IPS-18a (cell line): ENCODE measurements around the gene FSTL4.

Source experiments
- H3K27ac ChIP-seq: one replicate; pipeline ENCODE4 v1.5.1; 2013; ENCODE audit warnings: low read length
- H3K27me3 ChIP-seq: one replicate; pipeline ENCODE4 v1.6.1; 2013; ENCODE audit warnings: mild to moderate bottlenecking, low read length; ENCODE audit not compliant: control insufficient read depth, insufficient read depth
- H3K36me3 ChIP-seq: one replicate; pipeline ENCODE4 v1.6.1; 2013; ENCODE audit warnings: low read depth, low read length; ENCODE audit not compliant: control insufficient read depth
- H3K4me1 ChIP-seq: one replicate; pipeline ENCODE4 v1.6.1; 2013; ENCODE audit warnings: low read depth, low read length; ENCODE audit not compliant: control insufficient read depth
- H3K4me3 ChIP-seq: one replicate; pipeline ENCODE4 v1.5.1; 2013; ENCODE audit warnings: low read length
- H3K9ac ChIP-seq: one replicate; pipeline ENCODE4 v1.6.1; 2013; ENCODE audit warnings: mild to moderate bottlenecking, low read length, moderate library complexity
- H3K9me3 ChIP-seq: one replicate; pipeline ENCODE4 v1.6.1; 2013; ENCODE audit warnings: low read depth, low read length; ENCODE audit not compliant: control insufficient read depth

Gene FSTL4

DNA sequence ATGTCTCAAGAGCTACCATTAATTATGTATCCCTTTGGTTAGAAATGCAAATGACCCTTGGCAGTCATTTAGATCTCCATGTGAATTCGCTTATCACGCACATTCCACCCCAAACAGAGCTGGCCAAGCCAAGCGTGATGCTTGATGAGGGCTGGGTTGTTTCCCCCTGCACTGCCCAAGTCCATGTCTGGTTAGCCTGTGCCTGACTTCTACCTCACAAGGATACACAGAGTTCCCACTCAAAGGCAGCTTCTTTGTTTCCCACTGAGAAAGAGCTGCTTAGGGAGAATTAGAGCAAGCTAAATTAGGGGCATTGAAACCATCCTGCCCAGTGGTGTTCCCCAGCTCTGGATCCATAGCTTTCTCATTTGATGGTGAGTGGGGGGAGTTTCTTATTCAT lies 87.2 kb downstream of the FSTL4 start:
- H3K9ac ChIP-seq, result no peak overlapping the region
- no peaks in the 10 kb centered on the region for H3K27me3 ChIP-seq
- no peak overlapping the region for H3K4me3 ChIP-seq
- H3K36me3 ChIP-seq, result no peaks in the 10 kb centered on the region
- no peak overlapping the region for H3K27ac ChIP-seq
- no peaks in the 10 kb centered on the region for H3K9me3 ChIP-seq
- H3K4me1 ChIP-seq, result peaks cover 11% of the 10 kb centered on the region

DNA sequence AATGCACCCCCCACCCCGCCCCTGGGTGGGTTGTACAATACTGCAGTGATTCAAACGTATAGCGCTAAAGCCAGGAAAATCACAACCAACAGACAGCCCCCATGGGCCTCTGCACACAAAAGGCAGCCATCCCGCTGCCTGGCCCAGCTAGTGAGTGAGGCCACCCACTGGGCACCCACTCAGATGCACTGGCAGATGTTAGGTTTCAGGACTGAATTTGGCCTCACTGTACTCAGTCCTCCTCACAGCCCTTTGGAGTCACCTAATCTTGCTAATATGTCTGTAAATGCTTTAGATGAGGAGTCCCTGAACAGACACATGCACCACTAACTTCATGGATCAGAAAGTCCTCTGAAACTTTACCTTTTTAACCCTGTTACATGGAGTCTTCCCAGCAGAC lies 87.7 kb downstream of the FSTL4 start:
- Histone ChIP-seq H3K36me3 (no peaks in the 10 kb centered on the region), H3K4me3 (no peak overlapping the region), H3K4me1 (peaks cover 11% of the 10 kb centered on the region), H3K9me3 (no peaks in the 10 kb centered on the region), H3K27ac (no peak overlapping the region), H3K9ac (no peak overlapping the region), H3K27me3 (no peaks in the 10 kb centered on the region)

DNA sequence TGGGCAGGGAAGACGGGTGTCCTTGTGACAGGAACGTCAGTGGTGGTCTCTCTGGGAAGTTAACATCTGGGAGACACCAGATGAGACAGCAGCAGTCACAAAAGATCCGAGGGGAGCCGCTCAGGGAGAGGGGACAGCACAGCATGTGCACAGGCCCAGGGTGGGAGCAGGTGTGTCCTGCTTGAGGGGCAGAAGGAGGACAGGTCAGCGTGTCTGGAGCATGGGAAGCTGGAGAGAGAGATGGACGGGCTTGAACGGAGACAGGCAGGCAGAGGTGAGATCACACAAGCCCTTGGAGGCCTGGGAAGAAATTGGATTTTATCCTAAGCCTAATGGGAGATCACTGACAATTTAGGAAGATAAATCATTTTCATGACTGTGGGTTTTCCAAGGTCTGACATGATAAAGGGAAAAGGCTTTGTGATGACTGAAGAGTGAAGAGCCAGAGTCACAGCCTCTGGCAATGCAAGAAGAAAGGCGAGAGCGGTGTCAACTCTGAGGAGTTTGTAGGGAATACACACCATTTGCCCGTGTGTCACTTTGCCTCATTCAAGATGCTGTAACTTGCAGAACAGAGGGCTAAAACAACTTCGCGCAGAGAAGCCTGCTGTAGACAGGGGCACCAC lies 88.3 kb downstream of the FSTL4 start:
- Histone ChIP-seq H3K36me3 (no peaks in the 10 kb centered on the region), H3K27ac (no peak overlapping the region), H3K27me3 (no peaks in the 10 kb centered on the region), H3K9ac (no peak overlapping the region), H3K4me1 (peaks cover 11% of the 10 kb centered on the region), H3K9me3 (no peaks in the 10 kb centered on the region), H3K4me3 (no peak overlapping the region)

DNA sequence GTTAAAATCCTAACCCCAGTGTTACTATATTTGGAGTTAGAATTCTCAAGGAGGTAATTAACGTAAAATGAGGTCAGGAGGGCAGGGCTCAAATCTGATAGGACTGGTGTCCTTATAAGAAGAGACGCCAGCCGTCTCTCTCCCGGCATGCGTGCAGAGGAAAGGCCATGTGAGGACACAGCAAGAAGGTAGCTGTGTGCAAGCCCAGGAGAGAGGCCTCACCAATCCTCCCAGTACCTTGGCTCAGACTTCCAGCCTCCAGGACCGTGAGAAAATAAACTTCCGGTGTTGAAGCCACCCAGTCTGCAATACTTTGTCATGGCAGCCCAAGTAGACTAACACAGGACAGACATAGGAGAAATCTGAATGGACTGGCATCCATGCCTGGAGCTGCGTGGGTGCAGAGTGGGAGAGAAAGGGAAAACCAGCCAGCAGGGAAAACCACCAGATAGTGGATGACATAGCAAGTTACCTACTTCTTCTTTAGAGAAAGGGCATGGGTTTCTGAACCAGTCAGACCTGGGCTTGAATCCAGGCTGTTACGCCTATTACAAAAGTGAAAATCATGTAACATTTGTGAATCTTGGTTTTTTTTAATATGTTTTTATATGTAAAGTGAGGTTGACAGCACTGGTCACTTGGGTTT lies 89.2 kb downstream of the FSTL4 start:
- Histone ChIP-seq H3K9me3 (no peaks in the 10 kb centered on the region), H3K36me3 (no peaks in the 10 kb centered on the region), H3K9ac (no peak overlapping the region), H3K4me1 (peaks cover 11% of the 10 kb centered on the region), H3K4me3 (no peak overlapping the region), H3K27me3 (no peaks in the 10 kb centered on the region), H3K27ac (no peak overlapping the region)

DNA sequence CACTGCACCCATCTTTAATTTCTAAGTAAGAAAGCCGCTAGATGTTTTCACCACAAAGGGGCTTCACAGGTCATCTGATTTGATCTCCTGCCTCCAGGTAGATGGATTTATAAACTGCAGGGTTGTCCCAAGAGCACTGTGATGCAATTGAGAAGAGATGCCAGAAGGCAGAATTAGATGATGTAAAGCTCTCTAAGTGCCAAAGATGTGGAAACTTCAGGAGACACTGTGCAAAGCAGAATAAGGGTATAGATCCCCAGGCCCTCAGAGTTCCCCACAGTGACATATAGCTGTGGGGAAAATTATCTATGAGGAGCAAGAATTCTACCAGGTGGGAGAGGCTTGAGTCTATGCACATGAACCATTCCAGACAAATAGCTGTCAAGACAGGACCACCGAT lies 90.5 kb downstream of the FSTL4 start:
- H3K9ac ChIP-seq, result no peak overlapping the region
- H3K4me1 ChIP-seq, result peaks cover 11% of the 10 kb centered on the region
- H3K27ac ChIP-seq, result no peak overlapping the region
- H3K27me3 ChIP-seq, result no peaks in the 10 kb centered on the region
- H3K36me3 ChIP-seq, result no peaks in the 10 kb centered on the region
- no peak overlapping the region for H3K4me3 ChIP-seq
- no peaks in the 10 kb centered on the region for H3K9me3 ChIP-seq

DNA sequence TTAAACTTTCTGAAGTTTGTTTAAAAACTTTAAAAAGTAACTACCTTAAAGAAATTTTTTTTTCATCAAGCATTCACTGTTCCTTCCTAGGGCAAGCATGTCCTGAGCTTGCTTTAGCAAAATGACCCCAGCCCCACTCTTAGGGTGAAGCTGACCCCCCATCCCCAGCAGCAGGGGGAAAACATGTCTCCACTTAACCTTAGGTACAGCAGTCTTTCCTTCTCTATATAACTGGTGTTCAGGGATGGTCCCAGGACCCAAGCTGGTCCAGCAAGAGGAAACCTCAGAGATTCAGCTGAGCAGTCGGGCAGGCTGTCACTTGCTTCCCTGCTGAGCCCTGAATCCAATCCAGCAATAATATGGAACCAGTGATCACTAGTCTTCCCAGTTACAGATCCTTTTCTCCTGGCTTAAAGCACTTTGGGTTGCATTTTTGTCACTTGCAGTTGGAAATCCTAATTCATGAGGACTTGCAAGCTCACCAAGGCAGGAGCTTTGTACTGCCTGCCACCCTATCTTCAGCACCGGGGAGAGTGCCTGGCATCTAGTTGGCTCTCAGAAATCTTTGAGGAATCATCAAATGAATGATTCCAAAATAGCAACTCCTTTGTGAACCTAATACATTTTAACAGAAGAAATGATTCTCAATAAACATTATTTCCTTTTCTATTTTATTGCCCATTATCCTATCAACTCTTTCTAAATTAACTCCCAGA lies 91.2 kb downstream of the FSTL4 start:
- Histone ChIP-seq H3K9ac (no peak overlapping the region), H3K9me3 (no peaks in the 10 kb centered on the region), H3K4me1 (peaks cover 11% of the 10 kb centered on the region), H3K4me3 (no peak overlapping the region), H3K36me3 (no peaks in the 10 kb centered on the region), H3K27me3 (no peaks in the 10 kb centered on the region), H3K27ac (no peak overlapping the region)

DNA sequence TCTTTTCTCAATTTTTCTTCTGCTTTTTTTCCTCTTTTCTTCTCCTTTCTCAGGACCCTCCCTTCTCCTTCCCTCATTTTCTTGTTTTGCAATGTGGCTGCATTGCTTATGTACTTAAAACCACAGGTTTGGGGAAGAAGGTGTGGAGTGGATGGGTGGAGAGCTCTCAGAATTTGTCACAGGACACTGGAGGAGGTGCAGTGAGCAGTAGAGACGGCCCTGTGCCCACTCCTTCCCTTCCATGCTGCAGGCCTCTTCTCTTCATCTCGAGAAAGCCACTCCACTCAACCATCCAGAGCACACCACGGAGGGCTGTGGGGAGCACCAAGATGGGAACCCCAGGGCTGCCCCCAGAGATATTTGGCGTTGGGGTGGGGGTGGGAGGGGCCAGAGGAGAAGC lies 92.3 kb downstream of the FSTL4 start:
- Histone ChIP-seq H3K9ac (no peak overlapping the region), H3K9me3 (no peaks in the 10 kb centered on the region), H3K27ac (no peak overlapping the region), H3K4me3 (no peak overlapping the region), H3K27me3 (no peaks in the 10 kb centered on the region), H3K4me1 (peaks cover 7% of the 10 kb centered on the region), H3K36me3 (no peaks in the 10 kb centered on the region)

DNA sequence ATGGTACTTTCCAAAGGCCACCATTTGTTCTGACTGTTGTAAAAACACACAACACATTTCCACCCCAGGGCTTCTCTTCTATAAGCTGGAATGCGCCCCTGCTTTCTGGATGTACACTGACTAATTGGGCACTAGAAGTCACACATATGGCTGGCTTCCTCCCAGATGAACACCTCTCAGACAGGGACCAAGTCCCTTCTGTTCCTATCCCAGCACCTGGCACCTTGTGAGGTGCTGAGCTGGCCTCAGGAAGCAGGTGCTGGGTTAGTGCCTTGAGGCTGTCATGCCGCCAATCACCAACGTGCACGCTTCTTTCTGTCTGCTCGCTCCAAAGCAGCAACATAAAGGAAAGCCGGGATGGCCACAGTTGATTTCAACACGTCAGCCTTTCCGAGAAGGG lies 93.2 kb downstream of the FSTL4 start:
- no peak overlapping the region for H3K9ac ChIP-seq
- H3K27me3 ChIP-seq, result no peaks in the 10 kb centered on the region
- no peak overlapping the region for H3K27ac ChIP-seq

DNA sequence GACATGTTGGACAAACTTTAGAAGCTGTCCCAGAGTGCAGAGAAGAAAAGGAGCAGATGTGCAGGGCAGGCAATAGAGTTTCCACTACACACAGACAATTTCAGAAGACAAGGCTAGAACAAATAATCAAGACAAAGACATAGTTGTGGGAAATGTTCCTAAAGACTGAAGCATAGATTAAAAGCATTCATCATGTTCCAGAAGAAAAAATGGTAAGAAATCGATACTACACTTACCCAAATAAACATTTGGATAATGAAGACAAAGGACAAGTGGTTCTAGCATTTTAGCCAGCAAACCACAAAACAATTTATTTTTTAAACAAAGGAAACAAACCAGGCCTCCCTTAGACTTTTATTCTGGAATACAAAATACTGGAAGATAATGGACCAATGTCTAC lies 97.9 kb downstream of the FSTL4 start:
- H3K27me3 ChIP-seq, result no peaks in the 10 kb centered on the region
- no peak overlapping the region for H3K4me3 ChIP-seq
- no peaks in the 10 kb centered on the region for H3K36me3 ChIP-seq
- no peak overlapping the region for H3K27ac ChIP-seq
- H3K9ac ChIP-seq, result no peak overlapping the region
- no peaks in the 10 kb centered on the region for H3K9me3 ChIP-seq
- no peaks in the 10 kb centered on the region for H3K4me1 ChIP-seq

More for the DNA sequence above, 93.2 kb downstream of the FSTL4 start:
- no peaks in the 10 kb centered on the region for H3K36me3 ChIP-seq
- no peaks in the 10 kb centered on the region for H3K4me1 ChIP-seq
- no peaks in the 10 kb centered on the region for H3K9me3 ChIP-seq
- H3K4me3 ChIP-seq, result no peak overlapping the region

DNA sequence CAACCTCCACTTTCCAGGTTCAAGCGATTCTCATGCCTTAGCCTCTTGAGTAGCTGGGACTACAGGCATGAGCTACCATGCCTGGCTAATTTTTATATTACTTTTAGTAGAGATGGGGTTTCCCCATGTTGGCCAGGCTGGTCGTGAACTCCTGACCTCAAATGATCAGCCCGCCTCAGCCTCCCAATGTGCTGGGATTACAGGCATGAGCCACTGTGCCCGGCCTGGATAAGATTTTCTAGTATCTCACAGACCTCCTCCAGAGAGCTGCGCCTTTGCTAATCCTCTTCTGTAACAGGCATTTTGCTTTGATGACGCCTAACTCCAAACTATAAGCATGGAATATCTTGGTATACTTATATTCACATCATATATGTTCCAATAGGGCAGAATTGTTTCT lies 99.4 kb downstream of the FSTL4 start:
- Histone ChIP-seq H3K9ac (no peak overlapping the region), H3K27me3 (no peaks in the 10 kb centered on the region), H3K36me3 (no peaks in the 10 kb centered on the region), H3K9me3 (no peaks in the 10 kb centered on the region), H3K4me3 (no peak overlapping the region), H3K4me1 (no peaks in the 10 kb centered on the region), H3K27ac (no peak overlapping the region)

DNA sequence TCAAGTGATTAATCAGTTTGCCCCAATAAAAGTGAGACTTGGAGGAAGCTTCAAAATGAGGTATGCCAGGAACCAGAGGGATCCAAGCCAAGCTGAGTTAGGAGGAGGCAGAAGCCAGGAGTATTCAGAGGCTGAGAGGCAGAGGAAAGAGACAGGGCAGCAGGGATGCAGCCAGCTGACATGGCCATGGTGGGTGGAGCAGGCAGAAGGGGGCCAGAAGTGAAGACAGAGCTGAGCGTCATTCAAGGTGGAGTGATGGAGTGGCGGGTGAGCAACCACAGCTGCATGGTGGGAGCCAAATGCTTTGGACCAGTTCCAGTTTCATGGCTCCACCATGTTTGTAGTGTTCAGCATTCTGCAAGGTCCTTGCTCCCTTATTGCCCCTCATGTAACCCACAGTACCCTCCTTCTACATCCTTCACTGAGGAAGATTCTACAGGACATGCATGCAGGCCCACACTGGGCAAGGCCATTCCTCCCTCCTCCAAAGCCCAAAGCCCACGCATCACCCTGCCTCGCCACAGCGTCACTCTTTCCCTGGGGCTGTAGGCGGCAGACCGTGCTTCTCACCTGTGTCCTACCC lies 100.6 kb downstream of the FSTL4 start:
- no peaks in the 10 kb centered on the region for H3K36me3 ChIP-seq
- no peak overlapping the region for H3K27ac ChIP-seq
- H3K9me3 ChIP-seq, result no peaks in the 10 kb centered on the region
- no peaks in the 10 kb centered on the region for H3K4me1 ChIP-seq
- H3K4me3 ChIP-seq, result no peak overlapping the region
- no peak overlapping the region for H3K9ac ChIP-seq
- no peaks in the 10 kb centered on the region for H3K27me3 ChIP-seq
